ENCODE measurements around the gene SEC11C. TPM values are rescaled to one million over a fixed set of nuclear protein-coding genes. Genes with fewer than 3 reads are reported as not detected.

SEC11C gene
- total and polyA plus RNA-seq, 9 of the 15 experiments (the other 6 are each of a cell fraction or from before 2014, with no cell fraction given) = 22.0 to 71.3 (median 36.5) TPM

DNA sequence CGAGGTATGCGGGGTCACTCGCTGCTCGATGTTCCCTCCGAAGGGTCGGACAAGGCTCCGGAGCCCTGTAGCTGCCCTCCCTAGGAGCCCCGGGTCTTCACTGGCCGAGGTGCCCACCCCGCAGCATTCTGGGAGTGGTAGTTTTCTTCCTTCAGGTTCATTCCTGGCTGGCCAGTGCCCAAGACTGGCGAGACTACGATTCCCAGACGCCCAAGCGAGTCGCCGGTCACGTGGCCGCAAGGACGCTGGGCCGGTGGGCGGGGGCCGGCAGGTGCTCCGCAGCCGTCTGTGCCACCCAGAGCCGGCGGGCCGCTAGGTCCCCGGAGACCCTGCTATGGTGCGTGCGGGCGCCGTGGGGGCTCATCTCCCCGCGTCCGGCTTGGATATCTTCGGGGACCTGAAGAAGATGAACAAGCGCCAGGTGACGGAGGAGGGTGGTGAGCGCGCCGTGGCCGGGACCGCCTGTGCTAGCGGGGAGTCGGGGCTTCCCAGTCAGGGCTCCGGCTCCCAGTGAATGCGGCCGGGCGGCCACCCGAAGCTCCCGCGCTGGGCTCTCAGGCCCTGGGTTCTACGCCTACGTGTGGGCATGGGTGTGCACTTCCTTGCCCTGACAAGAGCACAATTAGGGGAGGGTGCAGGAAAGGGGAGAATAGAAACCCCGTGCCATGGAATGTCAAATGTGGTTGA is at the start of gene SEC11C (continued):
- TF ChIP-seq, protein P1, sequence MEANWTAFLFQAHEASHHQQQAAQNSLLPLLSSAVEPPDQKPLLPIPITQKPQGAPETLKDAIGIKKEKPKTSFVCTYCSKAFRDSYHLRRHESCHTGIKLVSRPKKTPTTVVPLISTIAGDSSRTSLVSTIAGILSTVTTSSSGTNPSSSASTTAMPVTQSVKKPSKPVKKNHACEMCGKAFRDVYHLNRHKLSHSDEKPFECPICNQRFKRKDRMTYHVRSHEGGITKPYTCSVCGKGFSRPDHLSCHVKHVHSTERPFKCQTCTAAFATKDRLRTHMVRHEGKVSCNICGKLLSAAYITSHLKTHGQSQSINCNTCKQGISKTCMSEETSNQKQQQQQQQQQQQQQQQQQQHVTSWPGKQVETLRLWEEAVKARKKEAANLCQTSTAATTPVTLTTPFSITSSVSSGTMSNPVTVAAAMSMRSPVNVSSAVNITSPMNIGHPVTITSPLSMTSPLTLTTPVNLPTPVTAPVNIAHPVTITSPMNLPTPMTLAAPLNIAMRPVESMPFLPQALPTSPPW (CRISPR knock-in tag; IDR thresholded peaks at IDR 0.05) = peak; percentile 74
- TF ChIP-seq C11orf30 (IDR thresholded peaks at IDR 0.05; ENCODE audit: low read depth) = peak; percentile 42
- peak; percentile 73 for TF ChIP-seq CREM (IDR thresholded peaks at IDR 0.05; ENCODE audit: low read depth)
- TF ChIP-seq, protein P2, sequence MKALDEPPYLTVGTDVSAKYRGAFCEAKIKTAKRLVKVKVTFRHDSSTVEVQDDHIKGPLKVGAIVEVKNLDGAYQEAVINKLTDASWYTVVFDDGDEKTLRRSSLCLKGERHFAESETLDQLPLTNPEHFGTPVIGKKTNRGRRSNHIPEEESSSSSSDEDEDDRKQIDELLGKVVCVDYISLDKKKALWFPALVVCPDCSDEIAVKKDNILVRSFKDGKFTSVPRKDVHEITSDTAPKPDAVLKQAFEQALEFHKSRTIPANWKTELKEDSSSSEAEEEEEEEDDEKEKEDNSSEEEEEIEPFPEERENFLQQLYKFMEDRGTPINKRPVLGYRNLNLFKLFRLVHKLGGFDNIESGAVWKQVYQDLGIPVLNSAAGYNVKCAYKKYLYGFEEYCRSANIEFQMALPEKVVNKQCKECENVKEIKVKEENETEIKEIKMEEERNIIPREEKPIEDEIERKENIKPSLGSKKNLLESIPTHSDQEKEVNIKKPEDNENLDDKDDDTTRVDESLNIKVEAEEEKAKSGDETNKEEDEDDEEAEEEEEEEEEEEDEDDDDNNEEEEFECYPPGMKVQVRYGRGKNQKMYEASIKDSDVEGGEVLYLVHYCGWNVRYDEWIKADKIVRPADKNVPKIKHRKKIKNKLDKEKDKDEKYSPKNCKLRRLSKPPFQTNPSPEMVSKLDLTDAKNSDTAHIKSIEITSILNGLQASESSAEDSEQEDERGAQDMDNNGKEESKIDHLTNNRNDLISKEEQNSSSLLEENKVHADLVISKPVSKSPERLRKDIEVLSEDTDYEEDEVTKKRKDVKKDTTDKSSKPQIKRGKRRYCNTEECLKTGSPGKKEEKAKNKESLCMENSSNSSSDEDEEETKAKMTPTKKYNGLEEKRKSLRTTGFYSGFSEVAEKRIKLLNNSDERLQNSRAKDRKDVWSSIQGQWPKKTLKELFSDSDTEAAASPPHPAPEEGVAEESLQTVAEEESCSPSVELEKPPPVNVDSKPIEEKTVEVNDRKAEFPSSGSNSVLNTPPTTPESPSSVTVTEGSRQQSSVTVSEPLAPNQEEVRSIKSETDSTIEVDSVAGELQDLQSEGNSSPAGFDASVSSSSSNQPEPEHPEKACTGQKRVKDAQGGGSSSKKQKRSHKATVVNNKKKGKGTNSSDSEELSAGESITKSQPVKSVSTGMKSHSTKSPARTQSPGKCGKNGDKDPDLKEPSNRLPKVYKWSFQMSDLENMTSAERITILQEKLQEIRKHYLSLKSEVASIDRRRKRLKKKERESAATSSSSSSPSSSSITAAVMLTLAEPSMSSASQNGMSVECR (CRISPR knock-in tag; IDR thresholded peaks at IDR 0.05) = peak; percentile 60
- TF ChIP-seq CBFA2T2 (conservative IDR thresholded peaks at IDR 0.05) = peak; percentile 76
- peak; percentile 72 for TF ChIP-seq DIDO1 (tag; IDR thresholded peaks at IDR 0.05; ENCODE audit: low read depth)
- TF ChIP-seq ZNF282 (CRISPR knock-in tag; IDR thresholded peaks at IDR 0.05) = no peak
- TF ChIP-seq ZBTB7A (IDR thresholded peaks at IDR 0.05; ENCODE audit: borderline replicate concordance, control insufficient read depth, low read depth, low read length) = no peak
- TF ChIP-seq TEAD1 (CRISPR knock-in tag; IDR thresholded peaks at IDR 0.05) = peak in 1 of 2 experiments; percentile 58; a peak in 1 of 4 replicates
- TF ChIP-seq POLR2G (IDR thresholded peaks at IDR 0.05; ENCODE audit: low read depth, low read length) = peak; percentile 80
- TF ChIP-seq RBFOX2 (IDR thresholded peaks at IDR 0.05; ENCODE audit: low read depth, low read length) = peak; percentile 76
- TF ChIP-seq, protein P3, sequence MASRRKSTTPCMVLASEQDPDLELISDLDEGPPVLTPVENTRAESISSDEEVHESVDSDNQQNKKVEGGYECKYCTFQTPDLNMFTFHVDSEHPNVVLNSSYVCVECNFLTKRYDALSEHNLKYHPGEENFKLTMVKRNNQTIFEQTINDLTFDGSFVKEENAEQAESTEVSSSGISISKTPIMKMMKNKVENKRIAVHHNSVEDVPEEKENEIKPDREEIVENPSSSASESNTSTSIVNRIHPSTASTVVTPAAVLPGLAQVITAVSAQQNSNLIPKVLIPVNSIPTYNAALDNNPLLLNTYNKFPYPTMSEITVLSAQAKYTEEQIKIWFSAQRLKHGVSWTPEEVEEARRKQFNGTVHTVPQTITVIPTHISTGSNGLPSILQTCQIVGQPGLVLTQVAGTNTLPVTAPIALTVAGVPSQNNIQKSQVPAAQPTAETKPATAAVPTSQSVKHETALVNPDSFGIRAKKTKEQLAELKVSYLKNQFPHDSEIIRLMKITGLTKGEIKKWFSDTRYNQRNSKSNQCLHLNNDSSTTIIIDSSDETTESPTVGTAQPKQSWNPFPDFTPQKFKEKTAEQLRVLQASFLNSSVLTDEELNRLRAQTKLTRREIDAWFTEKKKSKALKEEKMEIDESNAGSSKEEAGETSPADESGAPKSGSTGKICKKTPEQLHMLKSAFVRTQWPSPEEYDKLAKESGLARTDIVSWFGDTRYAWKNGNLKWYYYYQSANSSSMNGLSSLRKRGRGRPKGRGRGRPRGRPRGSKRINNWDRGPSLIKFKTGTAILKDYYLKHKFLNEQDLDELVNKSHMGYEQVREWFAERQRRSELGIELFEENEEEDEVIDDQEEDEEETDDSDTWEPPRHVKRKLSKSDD (conservative IDR thresholded peaks at IDR 0.05; ENCODE audit: low read length) = no peak
- TF ChIP-seq, protein P4, sequence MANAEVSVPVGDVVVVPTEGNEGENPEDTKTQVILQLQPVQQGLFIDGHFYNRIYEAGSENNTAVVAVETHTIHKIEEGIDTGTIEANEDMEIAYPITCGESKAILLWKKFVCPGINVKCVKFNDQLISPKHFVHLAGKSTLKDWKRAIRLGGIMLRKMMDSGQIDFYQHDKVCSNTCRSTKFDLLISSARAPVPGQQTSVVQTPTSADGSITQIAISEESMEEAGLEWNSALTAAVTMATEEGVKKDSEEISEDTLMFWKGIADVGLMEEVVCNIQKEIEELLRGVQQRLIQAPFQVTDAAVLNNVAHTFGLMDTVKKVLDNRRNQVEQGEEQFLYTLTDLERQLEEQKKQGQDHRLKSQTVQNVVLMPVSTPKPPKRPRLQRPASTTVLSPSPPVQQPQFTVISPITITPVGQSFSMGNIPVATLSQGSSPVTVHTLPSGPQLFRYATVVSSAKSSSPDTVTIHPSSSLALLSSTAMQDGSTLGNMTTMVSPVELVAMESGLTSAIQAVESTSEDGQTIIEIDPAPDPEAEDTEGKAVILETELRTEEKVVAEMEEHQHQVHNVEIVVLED (CRISPR knock-in tag; IDR thresholded peaks at IDR 0.05) = peak; percentile 57; the same call in 1 of the 2 replicates
- peak; percentile 52; the same call in 1 of the 2 replicates for TF ChIP-seq MBD2 (IDR thresholded peaks at IDR 0.05; ENCODE audit: borderline replicate concordance, low read depth)
- TF ChIP-seq NRF1 (conservative IDR thresholded peaks at IDR 0.05 in 1 of 2, IDR thresholded peaks at IDR 0.05 in 1 of 2) = peak; percentile 19 to 36; a peak in 2 of 4 replicates
- peak; percentile 28; the same call in 1 of the 2 replicates for TF ChIP-seq CREB1 (IDR thresholded peaks at IDR 0.05)
- peak; percentile 53; the same call in 1 of the 2 replicates for TF ChIP-seq CREB1 (CRISPR knock-in tag; IDR thresholded peaks at IDR 0.05)
- peak; percentile 67 for TF ChIP-seq BHLHE40 (IDR thresholded peaks at IDR 0.05; ENCODE audit: low read length)
